Ishikawa (cell line): ENCODE data around the gene FIGLA.

Experiments used
- CEBPB ChIP-seq: IDR thresholded peaks from 2 replicates; pipeline ENCODE4 v1.6.1; 2012
- CREB1 ChIP-seq: IDR thresholded peaks from 2 replicates; pipeline ENCODE4 v1.6.1; 2012; ENCODE audit warnings: low read depth
- EGR1 ChIP-seq: IDR thresholded peaks from 2 replicates; pipeline ENCODE4 v1.6.1; 2012
- EP300 ChIP-seq: IDR thresholded peaks from 2 replicates; pipeline ENCODE4 v1.6.1; 2012; ENCODE audit warnings: borderline replicate concordance
- FOXM1 ChIP-seq: IDR thresholded peaks from 2 replicates; pipeline ENCODE4 v1.6.1; 2012; ENCODE audit warnings: low read depth, borderline replicate concordance
- MAX ChIP-seq: IDR thresholded peaks from 2 replicates; pipeline ENCODE4 v1.6.1; 2012
- NFIC ChIP-seq: IDR thresholded peaks from 2 replicates; pipeline ENCODE4 v1.6.1; 2012
- RAD21 ChIP-seq: IDR thresholded peaks from 2 replicates; pipeline ENCODE4 v1.6.1; 2012; ENCODE audit warnings: low read depth
- REST ChIP-seq: IDR thresholded peaks from 2 replicates; pipeline ENCODE4 v1.6.1; 2012; ENCODE audit warnings: low read depth, mild to moderate bottlenecking
- TAF1 ChIP-seq: IDR thresholded peaks from 2 replicates; pipeline ENCODE4 v1.6.1; 2012; ENCODE audit warnings: low read depth, mild to moderate bottlenecking
- TCF12 ChIP-seq: IDR thresholded peaks from 2 replicates; pipeline ENCODE4 v1.6.1; 2012; ENCODE audit warnings: low read depth
- USF1 ChIP-seq: IDR thresholded peaks from 2 replicates; pipeline ENCODE4 v1.6.1; 2012
- YY1 ChIP-seq: IDR thresholded peaks from 2 replicates; pipeline ENCODE4 v1.6.1; 2012; ENCODE audit warnings: low read depth
- ZBTB7A ChIP-seq: IDR thresholded peaks from 2 replicates; pipeline ENCODE4 v1.6.1; 2012; ENCODE audit warnings: low read depth

- TF ChIP-seq ZBTB7A (no peak), TAF1 (no peak), CEBPB (no peak), YY1 (no peak), REST (no peak), EP300 (no peak), RAD21 (no peak), USF1 (no peak), NFIC (no peak), EGR1 (no peak), MAX (no peak), CREB1 (no peak), TCF12 (no peak), FOXM1 (no peak)
These were observed 44.4 kb upstream of the FIGLA start for GRCh38 chr2:70834881-70835280.
